ENCODE results near the gene GTSE1. TPM values are rescaled to one million over a fixed set of nuclear protein-coding genes. Genes with fewer than 3 reads are reported as not detected.

The GTSE1 gene
- total and polyA plus RNA-seq, 2 of the 13 experiments (the other 11 are each of a cell fraction or from before 2014, with no cell fraction given) = 10.7 to 13.5 TPM

DNA sequence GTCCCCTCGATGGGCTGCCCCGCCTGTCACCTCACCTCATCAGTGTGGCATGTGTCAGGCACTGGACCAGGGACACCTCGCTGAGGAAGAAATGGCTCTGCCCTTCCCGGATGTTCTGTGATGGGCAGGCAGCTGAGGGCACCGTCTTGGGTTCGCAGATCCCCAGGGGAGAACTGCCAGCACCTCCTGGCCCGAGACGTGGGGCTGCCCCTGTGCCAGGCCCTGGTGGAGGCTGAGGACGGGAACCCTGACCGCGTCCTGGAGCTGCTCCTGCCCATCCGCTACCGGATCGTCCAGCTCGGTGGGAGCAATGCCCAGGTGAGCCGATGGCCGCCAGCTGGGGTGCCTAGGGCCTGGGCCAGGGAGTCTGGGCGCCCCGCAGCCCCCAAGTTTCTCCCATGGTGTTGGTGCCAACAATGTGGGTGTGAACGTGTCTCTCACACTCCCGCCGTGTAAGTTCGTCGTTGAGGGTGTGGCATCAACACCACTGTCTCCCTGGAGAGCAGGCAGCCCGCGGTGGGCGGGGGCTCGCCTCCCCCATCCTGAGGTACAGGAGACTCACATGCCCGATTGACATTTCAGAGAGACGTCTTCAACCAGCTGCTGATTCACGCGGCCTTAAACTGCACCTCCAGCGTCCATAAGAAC lies 7.3 kb upstream of the GTSE1 start (continued):
- TF ChIP-seq, protein P1, sequence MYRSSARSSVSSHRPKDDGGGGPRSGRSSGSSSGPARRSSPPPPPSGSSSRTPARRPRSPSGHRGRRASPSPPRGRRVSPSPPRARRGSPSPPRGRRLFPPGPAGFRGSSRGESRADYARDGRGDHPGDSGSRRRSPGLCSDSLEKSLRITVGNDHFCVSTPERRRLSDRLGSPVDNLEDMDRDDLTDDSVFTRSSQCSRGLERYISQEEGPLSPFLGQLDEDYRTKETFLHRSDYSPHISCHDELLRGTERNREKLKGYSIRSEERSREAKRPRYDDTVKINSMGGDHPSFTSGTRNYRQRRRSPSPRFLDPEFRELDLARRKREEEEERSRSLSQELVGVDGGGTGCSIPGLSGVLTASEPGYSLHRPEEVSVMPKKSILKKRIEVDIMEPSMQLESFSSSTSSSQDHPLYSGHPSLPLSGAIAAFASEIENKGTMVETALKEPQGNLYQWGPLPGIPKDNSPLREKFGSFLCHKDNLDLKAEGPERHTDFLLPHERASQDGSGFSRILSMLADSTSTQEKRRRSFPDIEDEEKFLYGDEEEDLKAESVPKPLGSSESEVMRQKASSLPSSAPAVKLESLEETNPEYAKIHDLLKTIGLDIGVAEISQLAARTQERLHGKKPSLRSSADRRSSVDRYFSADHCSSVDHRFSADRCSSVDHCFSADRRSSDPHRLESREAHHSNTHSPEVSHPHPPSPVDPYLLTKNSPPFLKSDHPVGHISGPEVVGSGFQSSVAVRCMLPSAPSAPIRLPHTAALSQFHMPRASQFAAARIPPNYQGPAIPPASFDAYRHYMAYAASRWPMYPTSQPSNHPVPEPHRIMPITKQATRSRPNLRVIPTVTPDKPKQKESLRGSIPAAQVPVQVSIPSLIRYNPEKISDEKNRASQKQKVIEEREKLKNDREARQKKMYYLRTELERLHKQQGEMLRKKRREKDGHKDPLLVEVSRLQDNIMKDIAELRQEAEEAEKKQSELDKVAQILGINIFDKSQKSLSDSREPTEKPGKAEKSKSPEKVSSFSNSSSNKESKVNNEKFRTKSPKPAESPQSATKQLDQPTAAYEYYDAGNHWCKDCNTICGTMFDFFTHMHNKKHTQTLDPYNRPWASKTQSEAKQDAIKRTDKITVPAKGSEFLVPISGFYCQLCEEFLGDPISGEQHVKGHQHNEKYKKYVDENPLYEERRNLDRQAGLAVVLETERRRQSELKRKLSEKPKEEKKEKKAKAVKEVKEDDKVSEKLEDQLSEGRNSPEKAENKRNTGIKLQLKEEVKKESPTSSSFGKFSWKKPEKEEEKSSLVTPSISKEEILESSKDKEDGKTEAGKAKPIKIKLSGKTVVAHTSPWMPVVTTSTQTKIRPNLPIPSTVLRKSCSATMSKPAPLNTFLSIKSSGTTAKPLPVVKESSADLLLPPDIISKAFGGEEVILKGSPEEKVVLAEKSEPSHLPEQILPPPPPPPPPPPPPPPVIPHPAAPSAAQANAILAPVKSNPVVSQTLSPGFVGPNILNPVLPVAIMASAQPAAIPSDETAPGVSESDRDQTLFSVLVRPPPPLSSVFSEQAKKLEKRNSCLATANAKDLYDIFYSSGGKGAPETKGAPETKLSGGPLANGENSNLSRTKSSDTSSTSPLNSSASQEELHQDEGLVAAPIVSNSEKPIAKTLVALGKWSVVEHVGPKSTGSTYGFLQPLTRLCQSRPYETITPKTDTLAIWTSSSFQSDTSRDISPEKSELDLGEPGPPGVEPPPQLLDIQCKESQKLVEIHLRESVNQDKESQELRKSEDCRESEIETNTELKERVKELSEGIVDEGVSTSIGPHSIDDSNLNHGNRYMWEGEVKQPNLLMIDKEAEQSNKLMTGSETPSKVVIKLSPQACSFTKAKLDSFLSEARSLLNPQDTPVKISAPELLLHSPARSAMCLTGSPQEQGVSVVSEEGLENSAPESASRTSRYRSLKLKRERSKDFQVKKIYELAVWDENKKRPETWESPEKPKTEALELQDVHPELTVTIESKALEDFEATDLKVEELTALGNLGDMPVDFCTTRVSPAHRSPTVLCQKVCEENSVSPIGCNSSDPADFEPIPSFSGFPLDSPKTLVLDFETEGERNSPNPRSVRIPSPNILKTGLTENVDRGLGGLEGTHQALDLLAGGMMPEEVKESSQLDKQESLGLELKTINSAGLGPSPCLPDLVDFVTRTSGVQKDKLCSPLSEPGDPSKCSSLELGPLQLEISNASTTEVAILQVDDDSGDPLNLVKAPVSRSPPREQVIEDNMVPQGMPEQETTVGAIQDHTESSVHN (CRISPR knock-in tag; IDR thresholded peaks at IDR 0.05) = no peak
- TF ChIP-seq, protein P2, sequence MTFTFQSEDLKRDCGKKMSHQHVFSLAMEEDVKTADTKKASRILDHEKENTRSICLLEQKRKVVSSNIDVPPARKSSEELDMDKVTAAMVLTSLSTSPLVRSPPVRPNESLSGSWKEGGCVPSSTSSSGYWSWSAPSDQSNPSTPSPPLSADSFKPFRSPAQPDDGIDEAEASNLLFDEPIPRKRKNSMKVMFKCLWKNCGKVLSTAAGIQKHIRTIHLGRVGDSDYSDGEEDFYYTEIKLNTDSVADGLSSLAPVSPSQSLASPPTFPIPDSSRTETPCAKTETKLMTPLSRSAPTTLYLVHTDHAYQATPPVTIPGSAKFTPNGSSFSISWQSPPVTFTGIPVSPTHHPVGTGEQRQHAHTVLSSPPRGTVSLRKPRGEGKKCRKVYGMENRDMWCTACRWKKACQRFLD (CRISPR knock-in tag; IDR thresholded peaks at IDR 0.05; ENCODE audit: borderline replicate concordance) = no peak
- TF ChIP-seq, protein P3, sequence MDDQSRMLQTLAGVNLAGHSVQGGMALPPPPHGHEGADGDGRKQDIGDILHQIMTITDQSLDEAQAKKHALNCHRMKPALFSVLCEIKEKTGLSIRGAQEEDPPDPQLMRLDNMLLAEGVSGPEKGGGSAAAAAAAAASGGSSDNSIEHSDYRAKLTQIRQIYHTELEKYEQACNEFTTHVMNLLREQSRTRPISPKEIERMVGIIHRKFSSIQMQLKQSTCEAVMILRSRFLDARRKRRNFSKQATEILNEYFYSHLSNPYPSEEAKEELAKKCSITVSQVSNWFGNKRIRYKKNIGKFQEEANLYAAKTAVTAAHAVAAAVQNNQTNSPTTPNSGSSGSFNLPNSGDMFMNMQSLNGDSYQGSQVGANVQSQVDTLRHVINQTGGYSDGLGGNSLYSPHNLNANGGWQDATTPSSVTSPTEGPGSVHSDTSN (CRISPR knock-in tag; IDR thresholded peaks at IDR 0.05; ENCODE audit: borderline replicate concordance) = no peak
- TF ChIP-seq, protein P4, sequence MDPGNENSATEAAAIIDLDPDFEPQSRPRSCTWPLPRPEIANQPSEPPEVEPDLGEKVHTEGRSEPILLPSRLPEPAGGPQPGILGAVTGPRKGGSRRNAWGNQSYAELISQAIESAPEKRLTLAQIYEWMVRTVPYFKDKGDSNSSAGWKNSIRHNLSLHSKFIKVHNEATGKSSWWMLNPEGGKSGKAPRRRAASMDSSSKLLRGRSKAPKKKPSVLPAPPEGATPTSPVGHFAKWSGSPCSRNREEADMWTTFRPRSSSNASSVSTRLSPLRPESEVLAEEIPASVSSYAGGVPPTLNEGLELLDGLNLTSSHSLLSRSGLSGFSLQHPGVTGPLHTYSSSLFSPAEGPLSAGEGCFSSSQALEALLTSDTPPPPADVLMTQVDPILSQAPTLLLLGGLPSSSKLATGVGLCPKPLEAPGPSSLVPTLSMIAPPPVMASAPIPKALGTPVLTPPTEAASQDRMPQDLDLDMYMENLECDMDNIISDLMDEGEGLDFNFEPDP (CRISPR knock-in tag; conservative IDR thresholded peaks at IDR 0.05) = 0 out of 2 replicates have a peak, but pooled peaks have one; percentile 61
- TF ChIP-seq AGO1 (IDR thresholded peaks at IDR 0.05; ENCODE audit: low read depth, low read length, poor library complexity, severe bottlenecking) = peak; percentile 23

Measured in HepG2 (cell line).